ENCODE measurements around the gene SLC25A33. TPM values are rescaled to one million over a fixed set of nuclear protein-coding genes. Genes with fewer than 3 reads are reported as not detected.
"Not testable (repeated sequence)": the region's sequence is repeated elsewhere in the genome, so short reads cannot be mapped to it uniquely, and the experiment has no call there.

SLC25A33 gene
- total RNA-seq, 4 donors from 2014 or later = 2.5 to 5.5 (median 2.9) TPM

- peak overlapping the region in 1 of 4 donors; percentile 43 for H3K27ac ChIP-seq
- no peak overlapping the region for H3K4me3 ChIP-seq
- TF ChIP-seq CTCF (IDR thresholded peaks at IDR 0.05) (no peak), POLR2A (IDR thresholded peaks at IDR 0.05) (no peak)
- H3K4me1 ChIP-seq = peaks cover 0 to 11% (median 0%) of the 10 kb centered on the region in 4 donors
- H3K36me3 ChIP-seq = peaks cover 0 to 12% (median 0%) of the 10 kb centered on the region in 3 donors
- no peaks in the 10 kb centered on the region for H3K27me3 ChIP-seq
- DNase-seq = no peak
- H3K9me3 ChIP-seq = no peaks in the 10 kb centered on the region
Observed at GRCh38 chr1:9561429-9561828, 22.2 kb downstream of the SLC25A33 start.

DNA sequence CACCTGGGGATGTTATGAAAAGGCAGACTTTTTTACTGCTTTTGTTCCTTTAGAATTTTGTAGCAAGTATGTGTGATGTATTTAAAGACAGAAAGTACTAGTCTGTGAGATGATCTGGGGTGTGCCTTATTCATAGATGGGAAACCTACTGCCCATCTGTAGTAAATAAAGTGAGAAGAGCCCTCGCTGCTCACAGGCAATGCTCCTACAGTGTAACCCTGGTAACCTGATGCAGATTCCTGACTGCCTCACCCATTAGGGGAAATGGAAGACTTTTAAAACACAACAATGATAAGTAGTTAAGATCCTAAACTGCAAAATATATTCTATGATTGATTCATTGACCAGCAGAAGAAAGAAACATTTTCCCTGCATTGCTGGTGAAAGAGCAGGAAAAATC is 30.0 kb downstream of the SLC25A33 start:
- no peak for TF ChIP-seq CTCF (IDR thresholded peaks at IDR 0.05)
- Histone ChIP-seq H3K4me3 (no peak overlapping the region), H3K9me3 (no peaks in the 10 kb centered on the region), H3K4me1 (no peaks in the 10 kb centered on the region), H3K27ac (no peak overlapping the region), H3K27me3 (no peaks in the 10 kb centered on the region), H3K36me3 (peaks cover 0 to 19% (median 0%) of the 10 kb centered on the region in 3 donors)
- no peak for DNase-seq

DNA sequence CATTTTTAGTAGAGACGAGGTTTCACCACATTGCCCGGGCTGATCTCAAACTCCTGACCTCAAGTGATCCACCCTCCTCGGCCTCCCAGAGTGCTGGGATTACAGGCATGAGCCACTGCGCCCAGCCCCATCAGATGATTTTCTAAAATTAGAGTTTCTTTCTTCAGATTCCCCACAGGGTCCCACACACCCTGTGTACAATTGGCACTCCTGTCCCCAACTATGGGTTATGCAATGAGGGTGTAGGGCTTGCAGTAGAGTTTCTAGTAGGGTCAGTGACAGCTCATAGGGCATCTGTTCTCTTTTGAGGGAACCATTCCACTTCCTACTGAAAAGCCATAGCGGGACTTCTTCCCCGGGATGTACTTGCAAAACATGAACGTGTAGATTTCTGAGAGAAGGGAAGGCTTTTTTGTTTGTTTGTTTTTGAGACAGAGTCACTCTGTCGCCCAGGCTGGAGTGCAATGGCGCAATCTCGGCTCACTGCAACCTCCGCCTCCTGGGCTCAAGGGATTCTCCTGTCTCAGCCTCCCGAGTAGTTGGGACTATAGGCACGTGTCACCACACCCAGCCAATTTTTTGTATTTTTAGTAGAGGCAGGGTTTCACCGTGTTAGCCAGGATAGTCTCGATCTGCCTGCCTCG is 31.7 kb downstream of the SLC25A33 start:
- not testable (repeated sequence) for H3K4me1 ChIP-seq, H3K27me3 ChIP-seq, H3K4me3 ChIP-seq, H3K27ac ChIP-seq, DNase-seq, H3K9me3 ChIP-seq
- peaks cover 0 to 19% (median 0%) of the 10 kb centered on the region in 3 donors for H3K36me3 ChIP-seq

- H3K4me3 ChIP-seq = no peak overlapping the region
- H3K4me1 ChIP-seq = no peaks in the 10 kb centered on the region
- peaks cover 0 to 23% (median 0%) of the 10 kb centered on the region in 3 donors for H3K36me3 ChIP-seq
- H3K27me3 ChIP-seq = no peaks in the 10 kb centered on the region
- DNase-seq = no peak
- TF ChIP-seq POLR2A (IDR thresholded peaks at IDR 0.05) (no peak), CTCF (IDR thresholded peaks at IDR 0.05) (peak in 4 of 6 experiments; percentile 32 to 60 (median 42))
- no peak overlapping the region for H3K27ac ChIP-seq
- no peaks in the 10 kb centered on the region for H3K9me3 ChIP-seq
Observed at GRCh38 chr1:9573723-9574122, 34.5 kb downstream of the SLC25A33 start.

GRCh38 chr1:9575486-9575885 is 36.2 kb downstream of the SLC25A33 start:
- H3K27me3 ChIP-seq = no peaks in the 10 kb centered on the region
- peaks cover 0 to 27% (median 0%) of the 10 kb centered on the region in 3 donors for H3K36me3 ChIP-seq
- H3K4me1 ChIP-seq = no peaks in the 10 kb centered on the region
- H3K4me3 ChIP-seq = no peak overlapping the region
- TF ChIP-seq POLR2A (IDR thresholded peaks at IDR 0.05) (no peak), CTCF (IDR thresholded peaks at IDR 0.05) (no peak)
- no peak overlapping the region for H3K27ac ChIP-seq
- no peak for DNase-seq
- H3K9me3 ChIP-seq = no peaks in the 10 kb centered on the region

GRCh38 chr1:9576903-9577302 is 37.6 kb downstream of the SLC25A33 start:
- H3K36me3 ChIP-seq = peaks cover 0 to 28% (median 0%) of the 10 kb centered on the region in 3 donors
- no peaks in the 10 kb centered on the region for H3K9me3 ChIP-seq
- H3K4me3 ChIP-seq = no peak overlapping the region
- no peak overlapping the region for H3K27ac ChIP-seq
- DNase-seq = no peak
- TF ChIP-seq POLR2A (IDR thresholded peaks at IDR 0.05) (no peak), CTCF (IDR thresholded peaks at IDR 0.05) (no peak)
- no peaks in the 10 kb centered on the region for H3K27me3 ChIP-seq
- no peaks in the 10 kb centered on the region for H3K4me1 ChIP-seq

Data from Peyer's patch (tissue), 4 donors.